AG08395 (cell line): ENCODE results near the gene MLF1.

Source experiments
- DNase-seq: peaks from one replicate; pipeline ENCODE4 v3.0.0; 2012; ENCODE audit warnings: mixed read lengths, low spot score

Gene MLF1

GRCh38 chr3:158574646-158575045 lies 3.7 kb downstream of the MLF1 start:
- no peak for DNase-seq

DNA sequence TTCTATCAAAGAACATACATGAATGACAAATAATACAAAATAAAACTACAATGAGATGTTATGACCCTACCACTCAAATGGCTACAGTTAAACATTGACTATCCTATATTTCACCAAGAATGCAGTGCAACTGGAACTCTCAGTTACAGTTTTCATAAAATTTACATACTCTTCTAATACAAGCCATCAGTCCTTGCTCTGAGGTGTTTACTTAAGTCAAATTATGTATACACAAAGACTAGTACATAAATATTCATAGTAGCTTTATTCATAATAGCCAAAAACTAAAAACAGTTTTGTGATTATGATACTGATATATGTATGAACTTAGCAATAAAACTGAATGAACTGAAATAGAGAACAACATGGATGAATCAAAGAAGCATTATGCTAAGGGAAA lies 19.2 kb downstream of the MLF1 start:
- DNase-seq, result no peak

GRCh38 chr3:158600787-158601186 lies 29.8 kb downstream of the MLF1 start:
- DNase-seq, result no peak

DNA sequence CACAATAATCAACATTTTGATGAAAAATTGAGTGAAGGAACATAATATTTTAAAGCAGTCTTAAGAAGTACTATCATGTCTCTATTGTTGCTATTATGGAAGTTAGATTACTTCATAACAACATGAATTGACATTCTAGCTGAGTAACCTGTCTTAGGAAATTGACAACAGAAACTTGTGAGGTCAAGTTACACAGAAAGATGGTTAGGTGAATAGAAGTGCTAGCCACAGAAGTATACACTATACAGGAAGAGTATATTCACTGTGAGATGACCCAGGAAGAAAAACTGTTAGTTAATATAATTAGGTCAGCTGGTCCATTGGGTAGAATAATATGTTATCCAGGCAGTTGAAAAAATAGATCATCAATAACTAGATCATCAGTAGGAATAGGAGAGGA lies 31.2 kb downstream of the MLF1 start:
- no peak for DNase-seq

DNA sequence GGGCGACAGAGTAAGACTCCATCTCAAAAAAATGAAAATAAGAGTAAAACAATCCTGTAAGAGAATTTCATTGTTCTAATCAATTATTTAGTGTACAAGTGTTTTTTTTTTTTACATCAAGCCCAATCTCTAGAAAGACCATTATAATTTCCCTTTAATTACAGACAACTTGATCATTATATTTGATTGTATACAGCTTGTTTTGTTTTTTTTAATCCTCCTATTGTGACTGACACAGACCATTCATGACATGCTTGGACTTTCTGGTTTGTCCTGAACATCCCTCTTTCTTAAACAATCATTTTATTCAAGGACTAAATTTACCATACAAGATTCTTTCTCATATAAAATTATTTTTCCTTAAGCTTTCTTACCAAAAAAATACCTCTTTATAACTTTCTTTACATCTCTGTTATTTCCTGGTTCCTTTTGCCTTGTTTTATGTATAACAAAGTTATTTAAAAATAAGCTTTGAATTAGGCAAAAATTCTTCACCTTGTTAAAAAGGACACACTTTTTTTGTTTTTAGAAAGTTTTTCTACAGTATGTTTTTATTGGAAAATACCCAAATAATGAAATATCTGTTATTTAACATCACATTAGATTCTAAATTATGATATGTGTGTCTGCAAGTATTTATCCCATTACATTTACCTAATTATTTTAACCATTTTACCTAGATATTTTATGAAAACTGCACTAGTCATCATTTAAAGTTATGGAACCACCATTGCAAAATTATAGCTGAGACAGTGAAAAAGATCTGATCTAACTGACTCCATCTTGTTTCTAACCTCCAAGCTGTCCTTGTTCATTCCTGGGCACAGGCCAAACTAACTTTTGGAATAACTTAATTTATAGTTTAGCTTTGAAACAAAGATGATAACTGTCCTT lies 47.2 kb downstream of the MLF1 start:
- no peak for DNase-seq

- no peak for DNase-seq
These were observed 54.9 kb downstream of the MLF1 start for GRCh38 chr3:158625881-158626280.

GRCh38 chr3:158631981-158632380 lies 61.0 kb downstream of the MLF1 start:
- no peak for DNase-seq

- no peak for DNase-seq
These were observed 69.7 kb downstream of the MLF1 start for GRCh38 chr3:158640646-158641045.

DNA sequence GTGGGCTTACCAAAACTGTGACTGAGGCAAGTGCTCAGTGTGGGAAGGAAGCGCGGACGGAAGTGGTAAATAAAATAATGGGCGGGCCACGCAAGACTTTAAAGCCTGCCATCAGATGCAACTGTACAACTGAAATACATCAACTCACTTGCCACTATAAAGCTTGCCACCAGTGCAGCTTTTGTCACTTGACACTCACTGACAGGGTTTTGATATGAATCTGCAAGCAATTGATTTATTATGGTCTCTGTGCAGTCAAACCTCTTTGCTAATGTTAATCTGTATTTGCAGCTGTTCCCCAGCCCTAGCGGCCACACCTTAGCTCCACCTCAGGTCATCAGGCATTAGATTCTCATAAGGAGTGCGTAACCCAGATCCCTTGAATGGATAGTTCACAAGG lies 71.0 kb downstream of the MLF1 start:
- no peak for DNase-seq

- no peak for DNase-seq
These were observed 71.6 kb downstream of the MLF1 start for GRCh38 chr3:158642474-158643210.

GRCh38 chr3:158644345-158644908 lies 73.4 kb downstream of the MLF1 start, which contains the start of gene GFM1:
Gene GFM1, plus strand, starts transcription at chr3:158644527. Its CDS starts 108 bp downstream, at chr3:158644635.
- peak; percentile 91 for DNase-seq

DNA sequence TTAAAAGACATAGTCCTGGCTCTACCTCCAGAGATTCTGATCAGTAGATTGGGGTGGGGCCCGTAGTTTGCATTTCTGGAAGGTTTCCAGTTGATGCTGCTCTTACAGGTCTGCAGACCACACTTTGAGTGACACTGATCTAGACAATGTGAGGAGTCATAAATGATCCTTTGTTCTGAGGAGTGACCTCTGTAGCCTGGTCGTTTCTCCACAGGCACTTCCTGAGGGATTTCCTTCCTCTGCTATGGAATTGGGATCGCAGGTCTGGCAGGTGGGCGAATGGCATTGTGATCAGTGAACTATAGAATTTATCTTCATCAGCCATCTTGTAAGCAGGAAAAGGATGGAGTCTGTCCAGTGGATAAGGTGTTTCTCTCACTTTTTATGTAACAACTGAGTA lies 78.8 kb downstream of the MLF1 start:
- DNase-seq, result no peak

- DNase-seq, result no peak
These were observed 80.2 kb downstream of the MLF1 start for GRCh38 chr3:158651192-158651591.

DNA sequence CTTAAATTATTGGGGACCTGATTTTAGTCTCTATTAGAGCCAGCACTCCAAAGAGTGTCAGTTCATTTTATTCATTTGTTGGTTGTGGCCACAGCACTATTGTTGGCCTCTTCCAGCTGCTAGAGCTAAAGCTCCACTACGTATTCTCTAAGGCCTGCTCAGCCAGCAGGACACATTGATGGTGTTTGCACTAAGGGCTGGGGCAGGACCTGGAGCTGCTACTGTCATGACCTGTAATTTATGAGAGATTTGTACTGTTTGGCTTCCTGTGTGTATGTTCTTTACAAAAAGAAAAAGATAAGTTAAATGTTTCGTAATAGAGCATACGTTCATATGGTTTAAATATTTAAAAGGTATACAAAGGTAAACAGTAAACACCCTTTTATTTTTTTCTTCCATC lies 81.5 kb downstream of the MLF1 start:
- DNase-seq, result no peak
